NCI-H2196 (cell line): Measurements from ENCODE around the gene ACTMAP.
A peak's percentile ranks its signal among the peaks of the same experiment; 100 is the strongest.

Experiments used
- DNase-seq: peaks from one replicate; lab custom pipeline; 2025; ENCODE audit not compliant: unreplicated experiment; lab: John Stamatoyannopoulos, UW

The ACTMAP gene

DNA sequence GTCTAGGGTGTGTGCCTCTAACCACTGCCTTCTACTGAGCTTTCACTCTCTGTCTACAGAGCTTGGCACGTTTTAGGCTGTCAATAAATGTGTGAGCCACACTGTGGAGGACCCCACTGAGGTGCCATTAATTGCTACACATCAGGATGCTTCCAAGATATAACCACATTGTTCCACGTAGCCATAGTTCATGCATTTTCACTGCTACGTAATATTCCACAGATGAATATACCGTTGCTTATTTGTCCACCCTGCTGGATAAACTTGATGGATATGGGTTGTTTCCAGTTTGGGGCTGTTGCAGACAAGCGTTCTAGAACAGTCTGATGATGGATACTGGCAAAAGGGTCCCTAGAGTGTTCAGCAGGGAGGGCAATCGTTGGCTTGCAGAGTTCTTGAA lies 48.5 kb downstream of the ACTMAP start:
- DNase-seq, result no peak

GRCh38 chr19:40700083-40700482 lies 50.2 kb downstream of the ACTMAP start:
- no peak for DNase-seq

DNA sequence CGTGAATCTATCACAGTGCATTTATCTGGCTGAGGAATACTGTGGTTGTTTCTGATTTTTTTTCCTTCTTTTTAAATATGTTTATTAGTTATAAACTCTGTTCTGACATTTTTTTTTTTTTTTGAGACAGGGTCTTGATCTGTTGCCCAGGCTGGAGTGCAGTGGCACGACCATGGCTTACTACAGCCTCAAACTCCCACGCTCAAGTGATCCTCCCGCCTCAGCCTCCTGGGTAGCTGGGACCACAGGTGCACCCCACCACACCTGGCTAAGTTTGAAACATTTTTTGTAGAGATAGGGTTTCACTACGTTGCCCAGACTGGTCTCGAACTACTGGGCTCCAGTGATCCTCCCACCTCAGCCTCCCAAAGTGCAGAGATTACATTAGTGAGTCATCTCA lies 53.3 kb downstream of the ACTMAP start:
- no peak for DNase-seq

- DNase-seq, result no peak
Measured at GRCh38 chr19:40695881-40696280, 54.4 kb downstream of the ACTMAP start.

DNA sequence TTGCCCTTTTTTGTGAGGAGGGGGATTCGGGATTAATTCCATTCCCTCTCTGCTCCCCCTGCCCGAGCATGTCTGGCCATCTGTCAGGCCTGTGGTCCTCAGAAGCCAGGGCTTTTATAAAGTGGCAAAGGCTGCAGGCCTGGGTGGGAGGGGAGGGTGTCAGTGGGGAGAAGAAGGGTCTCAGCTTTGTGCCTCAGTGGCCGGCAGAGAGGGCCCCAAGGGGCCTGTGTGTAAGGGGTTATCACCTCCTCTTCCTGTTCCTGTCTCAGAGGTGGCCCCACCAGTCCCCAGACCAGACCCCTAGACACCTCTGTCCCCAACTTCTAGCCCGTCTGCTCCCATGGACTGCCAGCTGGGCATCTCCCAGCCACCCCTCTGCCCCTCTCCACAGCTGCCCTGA lies 56.4 kb downstream of the ACTMAP start:
- no peak for DNase-seq

DNA sequence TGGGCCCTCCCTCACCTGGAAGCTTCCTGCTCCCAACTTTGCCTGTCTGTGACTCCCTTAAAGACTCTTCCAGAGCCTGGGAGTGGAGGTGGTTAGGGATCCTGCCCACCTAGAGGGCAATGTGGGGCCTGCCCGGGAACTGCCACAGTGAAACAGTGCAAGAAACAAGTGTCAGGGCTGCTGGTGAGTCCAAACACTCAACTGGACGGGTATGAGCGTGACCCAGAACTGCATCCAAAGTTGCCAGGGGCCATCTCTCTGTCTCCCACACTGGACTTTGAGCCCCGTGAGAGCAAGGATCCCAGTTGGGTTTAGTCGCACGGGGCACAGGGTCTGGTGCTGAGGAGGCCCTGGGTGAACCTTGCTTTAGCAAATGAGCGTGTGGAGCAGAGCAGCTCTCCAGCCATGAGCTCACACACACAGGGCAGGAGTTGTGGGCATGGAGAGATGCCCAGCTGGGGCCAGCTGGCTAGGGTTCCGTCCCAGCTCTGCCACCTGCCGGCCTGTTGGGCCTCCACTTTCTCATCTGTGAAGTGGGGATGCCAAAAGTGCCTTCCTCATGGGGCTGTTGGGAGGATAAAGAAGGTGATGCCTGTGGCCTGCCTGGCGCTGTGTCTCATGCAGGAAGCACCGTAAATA lies 57.0 kb downstream of the ACTMAP start:
- no peak for DNase-seq

DNA sequence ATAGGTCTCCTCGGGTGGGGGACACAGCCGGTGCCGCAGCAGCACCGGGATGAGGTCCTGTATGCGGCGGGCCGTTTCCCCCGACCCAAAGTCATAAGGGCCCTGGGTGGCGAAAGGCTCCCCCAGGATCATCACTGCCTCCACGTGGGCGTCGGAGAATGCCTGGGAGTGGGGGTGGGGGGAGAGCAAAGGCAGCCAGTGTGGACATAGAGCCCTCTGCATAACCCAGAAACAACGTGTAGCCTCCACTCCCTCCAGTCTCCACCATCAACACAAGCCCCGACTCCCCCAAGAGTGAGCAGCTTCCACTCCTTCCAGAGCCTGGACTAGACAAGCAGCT lies 58.1 kb downstream of the ACTMAP start:
- DNase-seq, result no peak

GRCh38 chr19:40691421-40692211 lies 58.7 kb downstream of the ACTMAP start:
- DNase-seq, result peak; percentile 90
